K562 (cell line): Measurements from ENCODE around the gene C2orf81. TPM values are rescaled to one million over a fixed set of nuclear protein-coding genes. Genes with fewer than 3 reads are reported as not detected.

Source experiments
- ATAC-seq: fragments of 200-7000 bp; cut with Tn5 transposase; 3 replicates; pipeline ENCODE4 v1.9.1; 2020; ENCODE audit warnings: moderate library complexity
- BruUV-seq: library from RNA; stranded (reverse); fragments of 400-500 nt; replicated peaks from 2 replicates; lab custom pipeline; 2021; lab: Mats Ljungman, UMichigan
- CTCF ChIA-PET: fragments of 300-600 bp; formaldehyde crosslinking; extraction: SDS; loops from one replicate; lab custom pipeline; 2021; ENCODE audit warnings: low intra/inter-chr PET ratio; lab: Yijun Ruan, JAX
- POLR2A ChIA-PET: fragments of 300-600, 350-650 bp; sonication (Branson Sonifier 250); formaldehyde crosslinking; extraction: SDS; loops from one replicate; lab custom pipeline; 2021; ENCODE audit warnings: antibody characterized with exemption, inconsistent platforms; lab: Yijun Ruan, JAX
- DNase-seq, 4 experiments: peaks; one replicate each; pipeline versions ENCODE4 v3.0.0 to v3.0.0-alpha.2; 2011 to 2018; ENCODE audit warnings: low spot score in 3 of 4, mixed read lengths in 3 of 4; ENCODE audit errors: extremely low read depth in 1 of 4
- FAIRE-seq: peaks from 2 replicates; lab custom pipeline; 2011; peaks lifted over from hg19 to GRCh38; lab: Jason Lieb, UNC
- H2AFZ ChIP-seq: 2 replicates; pipeline ENCODE4 v1.6.0; 2011; ENCODE audit warnings: low read depth, low read length, control low read depth, inconsistent platforms
- H3K27ac ChIP-seq: fragments of 200-600 bp; 3 replicates; pipeline ENCODE4 v1.8.0; 2011; ENCODE audit warnings: low read depth, mild to moderate bottlenecking, control low read depth, inconsistent platforms, low read length, moderate library complexity, mixed read lengths; ENCODE audit errors: extremely low read depth
- H3K27me3 ChIP-seq, 2 experiments: fragments of 300-600 bp in 1 of 2; 2 replicates in 1 of 2; 3 replicates in 1 of 2; pipeline versions ENCODE4 v1.6.0 to v1.8.0; 2011; ENCODE audit warnings: inconsistent platforms in 2 of 2, low read length in 2 of 2, mild to moderate bottlenecking in 1 of 2, mixed read lengths in 1 of 2, moderate library complexity in 1 of 2; ENCODE audit not compliant: control insufficient read depth in 2 of 2, insufficient read depth in 2 of 2
- H3K36me3 ChIP-seq: fragments of 300-600 bp; 3 replicates; pipeline ENCODE4 v1.8.0; 2011; ENCODE audit warnings: mild to moderate bottlenecking, low read length, inconsistent platforms; ENCODE audit not compliant: control insufficient read depth, insufficient read depth
- H3K4me1 ChIP-seq, 2 experiments: fragments of 200-600 bp in 1 of 2; replicated peaks in 1 of 2; 2 replicates in 1 of 2; 3 replicates in 1 of 2; pipeline versions ENCODE4 v1.5.1 to v1.8.0; 2011; ENCODE audit warnings: inconsistent platforms in 2 of 2, low read length in 2 of 2, mild to moderate bottlenecking in 1 of 2, mixed read lengths in 1 of 2, moderate library complexity in 1 of 2; ENCODE audit not compliant: control insufficient read depth in 2 of 2, insufficient read depth in 2 of 2
- H3K4me2 ChIP-seq: 2 replicates; pipeline ENCODE4 v1.6.1; 2011; ENCODE audit warnings: low read length, control low read depth, inconsistent platforms, mixed read lengths; ENCODE audit not compliant: insufficient read depth
- H3K4me3 ChIP-seq: fragments of 200-600 bp; sonication (generic), shearing (Covaris generic); 2 replicates; pipeline ENCODE4 v1.5.1; 2016; ENCODE audit warnings: control low read depth, inconsistent platforms
- H3K79me2 ChIP-seq: fragments of 200-600 bp; 3 replicates; pipeline ENCODE4 v1.8.0; 2011; ENCODE audit warnings: low read length, inconsistent platforms; ENCODE audit not compliant: control insufficient read depth, insufficient read depth
- H3K9ac ChIP-seq, 2 experiments: 2 replicates each; pipeline versions ENCODE4 v1.6.0 to v1.6.1; 2011; ENCODE audit warnings: low read depth in 2 of 2, low read length in 2 of 2, control low read depth in 1 of 2, inconsistent platforms in 1 of 2, mild to moderate bottlenecking in 1 of 2, mixed read lengths in 1 of 2; ENCODE audit not compliant: insufficient read depth in 1 of 2
- H3K9me1 ChIP-seq: one replicate; pipeline ENCODE4 v1.6.0; 2011; ENCODE audit warnings: inconsistent platforms, mild to moderate bottlenecking, low read length, moderate library complexity; ENCODE audit not compliant: control insufficient read depth, insufficient read depth
- H3K9me3 ChIP-seq: replicated peaks from 2 replicates; pipeline ENCODE4 v1.5.1; 2011; ENCODE audit warnings: low read depth, low read length, inconsistent platforms; ENCODE audit not compliant: control insufficient read depth, insufficient read depth
- H4K20me1 ChIP-seq: replicated peaks from 2 replicates; pipeline ENCODE4 v1.6.1; 2011; ENCODE audit warnings: low read length, inconsistent platforms, mixed read lengths; ENCODE audit not compliant: control insufficient read depth, insufficient read depth
- HDAC1 ChIP-seq, 2 experiments: fragments of 450-650 bp; IDR thresholded peaks; 2 replicates each; pipeline ENCODE4 v1.6.1; 2016 to 2017; ENCODE audit warnings: inconsistent platforms in 1 of 2, mild to moderate bottlenecking in 1 of 2, moderate library complexity in 1 of 2
- POLR2AphosphoS2 ChIP-seq: IDR thresholded peaks from 2 replicates; pipeline ENCODE4 v1.6.1; 2012; ENCODE audit warnings: low read length, improper control_type of control experiment
- TCF7 ChIP-seq: sonication (generic); IDR thresholded peaks from 2 replicates; pipeline ENCODE4 v1.6.1; 2016; ENCODE audit warnings: antibody characterized with exemption, borderline replicate concordance
- TFE3 ChIP-seq: fragments of 450-650 bp; formaldehyde crosslinking; IDR thresholded peaks from 2 replicates; pipeline ENCODE4 v1.4.0; 2020; ENCODE audit warnings: mild to moderate bottlenecking, mixed read lengths
- WGBS: fragments of 100-300 bp; shearing (Covaris generic); methylation state at CpG from one replicate; pipeline ENCODE4 v1.1.6; 2016; ENCODE audit warnings: low coverage, mixed read lengths; ENCODE audit not compliant: insufficient coverage; ENCODE audit errors: missing lambda C conversion rate; 5-methylcytosine and 5-hydroxymethylcytosine counted together
- in situ Hi-C: fragments of 300-500 bp; cut with MboI; formaldehyde crosslinking; loops from 4 replicates; pipeline ENCODE4 v1.15.0; 2018; ENCODE audit warnings: inconsistent platforms, mixed read lengths
- intact Hi-C: fragments of 100-400 bp; cut with micrococcal nuclease; formaldehyde crosslinking; loops from 2 replicates; pipeline ENCODE4 v1.14.2; 2022
- polyA plus RNA-seq, 8 experiments: library from polyadenylated mRNA; depleted of rRNA in 4 of 8; stranded (reverse) in 5 of 8; unstranded in 3 of 8; fragments of >200 nt; fragmentation: Nextera tagmentation in 2 of 8; fragmentation: Illumina TruSeq in 1 of 8; extraction: Ambion mirVana in 2 of 8; extraction: Trizol in 1 of 8; gene quantifications; 2 replicates each; pipeline versions ENCODE4 v1.2.1 to v1.2.3, GENCODE V29; 2011 to 2014; ENCODE audit warnings: inconsistent platforms in 1 of 8, missing spikeins in 1 of 8
- total RNA-seq, 7 experiments: library from RNA; depleted of rRNA in 6 of 7; stranded (reverse); fragments of >200 nt in 6 of 7; fragmentation: Illumina TruSeq in 2 of 7; extraction: Trizol in 2 of 7; gene quantifications; 2 replicates each; pipeline versions ENCODE4 v1.2.1 to v1.2.3, GENCODE V29; 2011 to 2021; ENCODE audit warnings: low replicate concordance in 1 of 7

The C2orf81 gene
- total and polyA plus RNA-seq, 9 of the 15 experiments (the other 6 are each of a cell fraction or from before 2014, with no cell fraction given): 0.06 TPM; not detected in 8

- TF ChIP-seq TFE3: no peak
- no peak for TF ChIP-seq POLR2AphosphoS2
- no peak for TF ChIP-seq TCF7
- TF ChIP-seq HDAC1 (IDR thresholded peaks at IDR 0.05): no peak
- Histone ChIP-seq H3K79me2 (no peaks in the 10 kb centered on the region), H2AFZ (no peak overlapping the region), H3K9me3 (no peaks in the 10 kb centered on the region), H3K27ac (no peak overlapping the region), H3K9me1 (no peaks in the 10 kb centered on the region), H3K4me2 (no peak overlapping the region), H3K27me3 (no peaks in the 10 kb centered on the region), H4K20me1 (no peaks in the 10 kb centered on the region), H3K9ac (no peak overlapping the region), H3K4me1 (no peaks in the 10 kb centered on the region), H3K4me3 (no peak overlapping the region), H3K36me3 (peaks cover 87% of the 10 kb centered on the region)
- FAIRE-seq (no peak), ATAC-seq (no peak), DNase-seq (no peak)
- ChIA-PET CTCF (no interaction called here), POLR2A (interaction anchor here (0.7 to 1.0 kb wide), 2 partner anchors 13 to 42 kb away, joined by 3 to 4 read pairs; no protein-coding TSS in a partner anchor)
- no TSS peak for BruUV-seq
- in situ Hi-C loops: no loop called here
- intact Hi-C loops: no loop called here
- 79% methylated on average over 8 of the region's 8 CpGs for WGBS
These were observed 56.6 kb downstream of the C2orf81 start for GRCh38 chr2:74364533-74365505.

Other genes with a start within 250 kb of the C2orf81 start
Only the 7 nearest of the 22 such genes appear.
- gene DCTN1, start 41.3 kb downstream of the C2orf81 start, total RNA-seq (2014; rRNA removed): 49.7 and 54.8 TPM in 2 replicates
- 23.4 and 27.5 TPM in 2 replicates for gene DCTN1, start 41.3 kb downstream of the C2orf81 start, total RNA-seq (2014; rRNA removed; fragmentation: Illumina TruSeq; extraction: Trizol)
- gene DCTN1, start 41.3 kb downstream of the C2orf81 start, total RNA-seq (2015; rRNA removed; fragmentation: Illumina TruSeq; extraction: Trizol): 52.5 and 53.3 TPM in 2 replicates
- gene DCTN1, start 41.3 kb downstream of the C2orf81 start, total RNA-seq (2021): 61.0 and 71.7 TPM in 2 replicates
- 30.0 and 39.8 TPM in 2 replicates for gene DCTN1, start 41.3 kb downstream of the C2orf81 start, polyA plus RNA-seq (2011; rRNA removed)
- gene DCTN1, start 41.3 kb downstream of the C2orf81 start, polyA plus RNA-seq (2014; fragmentation: Illumina TruSeq; extraction: Trizol): 51.8 and 58.0 TPM in 2 replicates
- 10 to 100 TPM; 23.9 to 28.6 TPM for gene DCTN1, start 41.3 kb downstream of the C2orf81 start, polyA plus RNA-seq (2014; fragmentation: Nextera tagmentation; extraction: Ambion mirVana)
- gene DCTN1, start 41.3 kb downstream of the C2orf81 start, polyA plus RNA-seq (2014; rRNA removed): 37.2 and 45.0 TPM in 2 replicates
- gene WDR54, start 111 bp upstream of the C2orf81 start, total RNA-seq (2014; rRNA removed): 6.2 and 8.7 TPM in 2 replicates
- gene WDR54, start 111 bp upstream of the C2orf81 start, total RNA-seq (2014; rRNA removed; fragmentation: Illumina TruSeq; extraction: Trizol): 4.1 and 5.4 TPM in 2 replicates
- gene WDR54, start 111 bp upstream of the C2orf81 start, total RNA-seq (2015; rRNA removed; fragmentation: Illumina TruSeq; extraction: Trizol): 4.9 and 5.2 TPM in 2 replicates
- 8.3 and 9.4 TPM in 2 replicates for gene WDR54, start 111 bp upstream of the C2orf81 start, total RNA-seq (2021)
- 15.2 and 16.6 TPM in 2 replicates for gene WDR54, start 111 bp upstream of the C2orf81 start, polyA plus RNA-seq (2011; rRNA removed)
- gene WDR54, start 111 bp upstream of the C2orf81 start, polyA plus RNA-seq (2014; fragmentation: Illumina TruSeq; extraction: Trizol): 6.3 and 6.4 TPM in 2 replicates
- gene WDR54, start 111 bp upstream of the C2orf81 start, polyA plus RNA-seq (2014; fragmentation: Nextera tagmentation; extraction: Ambion mirVana): 1 to 10 TPM; 9.3 to 9.6 TPM
- gene WDR54, start 111 bp upstream of the C2orf81 start, polyA plus RNA-seq (2014; rRNA removed): 7.4 and 11.0 TPM in 2 replicates
- 6.1 and 6.7 TPM in 2 replicates for gene RTKN, start 20.3 kb upstream of the C2orf81 start, total RNA-seq (2014; rRNA removed)
- 1.9 and 2.6 TPM in 2 replicates for gene RTKN, start 20.3 kb upstream of the C2orf81 start, total RNA-seq (2014; rRNA removed; fragmentation: Illumina TruSeq; extraction: Trizol)
- gene RTKN, start 20.3 kb upstream of the C2orf81 start, total RNA-seq (2015; rRNA removed; fragmentation: Illumina TruSeq; extraction: Trizol): 2.1 and 3.6 TPM in 2 replicates
- gene RTKN, start 20.3 kb upstream of the C2orf81 start, total RNA-seq (2021): 6.8 and 6.9 TPM in 2 replicates
- gene RTKN, start 20.3 kb upstream of the C2orf81 start, polyA plus RNA-seq (2011; rRNA removed): 2.7 and 3.6 TPM in 2 replicates
- gene RTKN, start 20.3 kb upstream of the C2orf81 start, polyA plus RNA-seq (2014; fragmentation: Illumina TruSeq; extraction: Trizol): 3.7 and 5.0 TPM in 2 replicates
- gene RTKN, start 20.3 kb upstream of the C2orf81 start, polyA plus RNA-seq (2014; fragmentation: Nextera tagmentation; extraction: Ambion mirVana): under 1 TPM; 0.14 to 0.22 TPM
- 3.7 and 4.9 TPM in 2 replicates for gene RTKN, start 20.3 kb upstream of the C2orf81 start, polyA plus RNA-seq (2014; rRNA removed)
- gene INO80B, start 33.5 kb upstream of the C2orf81 start, total RNA-seq (2014; rRNA removed): 9.0 and 14.3 TPM in 2 replicates
- 17.1 and 17.9 TPM in 2 replicates for gene INO80B, start 33.5 kb upstream of the C2orf81 start, total RNA-seq (2014; rRNA removed; fragmentation: Illumina TruSeq; extraction: Trizol)
- 9.9 and 10.6 TPM in 2 replicates for gene INO80B, start 33.5 kb upstream of the C2orf81 start, total RNA-seq (2015; rRNA removed; fragmentation: Illumina TruSeq; extraction: Trizol)
- 18.4 and 22.6 TPM in 2 replicates for gene INO80B, start 33.5 kb upstream of the C2orf81 start, total RNA-seq (2021)
- gene INO80B, start 33.5 kb upstream of the C2orf81 start, polyA plus RNA-seq (2011; rRNA removed): 5.9 and 8.9 TPM in 2 replicates
- 8.5 and 10.0 TPM in 2 replicates for gene INO80B, start 33.5 kb upstream of the C2orf81 start, polyA plus RNA-seq (2014; fragmentation: Illumina TruSeq; extraction: Trizol)
- under 1 TPM; 0.41 to 0.66 TPM for gene INO80B, start 33.5 kb upstream of the C2orf81 start, polyA plus RNA-seq (2014; fragmentation: Nextera tagmentation; extraction: Ambion mirVana)
- 11.0 and 11.5 TPM in 2 replicates for gene INO80B, start 33.5 kb upstream of the C2orf81 start, polyA plus RNA-seq (2014; rRNA removed)
- 12.9 and 14.2 TPM in 2 replicates for gene WBP1, start 36.8 kb upstream of the C2orf81 start, total RNA-seq (2014; rRNA removed)
- gene WBP1, start 36.8 kb upstream of the C2orf81 start, total RNA-seq (2014; rRNA removed; fragmentation: Illumina TruSeq; extraction: Trizol): 6.8 and 9.0 TPM in 2 replicates
- 10.3 TPM in 2 replicates for gene WBP1, start 36.8 kb upstream of the C2orf81 start, total RNA-seq (2015; rRNA removed; fragmentation: Illumina TruSeq; extraction: Trizol)
- gene WBP1, start 36.8 kb upstream of the C2orf81 start, total RNA-seq (2021): 21.4 and 21.5 TPM in 2 replicates
- 19.9 and 21.9 TPM in 2 replicates for gene WBP1, start 36.8 kb upstream of the C2orf81 start, polyA plus RNA-seq (2011; rRNA removed)
- gene WBP1, start 36.8 kb upstream of the C2orf81 start, polyA plus RNA-seq (2014; fragmentation: Illumina TruSeq; extraction: Trizol): 19.8 and 20.5 TPM in 2 replicates
- gene WBP1, start 36.8 kb upstream of the C2orf81 start, polyA plus RNA-seq (2014; fragmentation: Nextera tagmentation; extraction: Ambion mirVana): 1 to 10 TPM; 1.9 to 2.1 TPM
- 27.7 and 34.5 TPM in 2 replicates for gene WBP1, start 36.8 kb upstream of the C2orf81 start, polyA plus RNA-seq (2014; rRNA removed)
- 44.5 and 51.0 TPM in 2 replicates for gene MOGS, start 43.8 kb upstream of the C2orf81 start, total RNA-seq (2014; rRNA removed)
- 22.2 and 29.4 TPM in 2 replicates for gene MOGS, start 43.8 kb upstream of the C2orf81 start, total RNA-seq (2014; rRNA removed; fragmentation: Illumina TruSeq; extraction: Trizol)
- 35.3 TPM in 2 replicates for gene MOGS, start 43.8 kb upstream of the C2orf81 start, total RNA-seq (2015; rRNA removed; fragmentation: Illumina TruSeq; extraction: Trizol)
- gene MOGS, start 43.8 kb upstream of the C2orf81 start, total RNA-seq (2021): 61.2 and 62.3 TPM in 2 replicates
- gene MOGS, start 43.8 kb upstream of the C2orf81 start, polyA plus RNA-seq (2011; rRNA removed): 34.2 and 46.0 TPM in 2 replicates
- gene MOGS, start 43.8 kb upstream of the C2orf81 start, polyA plus RNA-seq (2014; fragmentation: Illumina TruSeq; extraction: Trizol): 47.1 and 49.4 TPM in 2 replicates
- 1 to 10 TPM; 1.6 to 3.5 TPM for gene MOGS, start 43.8 kb upstream of the C2orf81 start, polyA plus RNA-seq (2014; fragmentation: Nextera tagmentation; extraction: Ambion mirVana)
- 49.3 and 52.5 TPM in 2 replicates for gene MOGS, start 43.8 kb upstream of the C2orf81 start, polyA plus RNA-seq (2014; rRNA removed)
- gene MRPL53, start 51.1 kb upstream of the C2orf81 start, total RNA-seq (2014; rRNA removed): 60.8 and 68.2 TPM in 2 replicates
- gene MRPL53, start 51.1 kb upstream of the C2orf81 start, total RNA-seq (2014; rRNA removed; fragmentation: Illumina TruSeq; extraction: Trizol): 14.5 and 18.2 TPM in 2 replicates
- gene MRPL53, start 51.1 kb upstream of the C2orf81 start, total RNA-seq (2015; rRNA removed; fragmentation: Illumina TruSeq; extraction: Trizol): 45.7 and 46.4 TPM in 2 replicates
- gene MRPL53, start 51.1 kb upstream of the C2orf81 start, total RNA-seq (2021): 80.8 and 87.9 TPM in 2 replicates
- gene MRPL53, start 51.1 kb upstream of the C2orf81 start, polyA plus RNA-seq (2011; rRNA removed): 15.1 and 20.0 TPM in 2 replicates
- gene MRPL53, start 51.1 kb upstream of the C2orf81 start, polyA plus RNA-seq (2014; fragmentation: Illumina TruSeq; extraction: Trizol): 11.5 and 37.5 TPM in 2 replicates
- 10 to 100 TPM; 24.3 to 41.1 TPM for gene MRPL53, start 51.1 kb upstream of the C2orf81 start, polyA plus RNA-seq (2014; fragmentation: Nextera tagmentation; extraction: Ambion mirVana)
- gene MRPL53, start 51.1 kb upstream of the C2orf81 start, polyA plus RNA-seq (2014; rRNA removed): 53.9 and 84.3 TPM in 2 replicates